Vagina (tissue), 2 donors: Measurements from ENCODE around the gene CDK5RAP3. TPM values are rescaled to one million over a fixed set of nuclear protein-coding genes. Genes with fewer than 3 reads are reported as not detected.

Experiments used
- DNase-seq, 2 donors: peaks; one replicate each; pipeline ENCODE4 v3.0.0-alpha.2; 2017; ENCODE audit errors: extremely low spot score in 2 of 2
- H3K27ac ChIP-seq: fragments of 200-600 bp; sonication (generic); one replicate; pipeline ENCODE4 v1.5.1; 2019
- H3K27me3 ChIP-seq: fragments of 200-600 bp; sonication (generic); one replicate; pipeline ENCODE4 v1.5.1; 2019
- H3K36me3 ChIP-seq, 2 donors: fragments of 200-600 bp; sonication (generic); one replicate each; pipeline ENCODE4 v1.5.1; 2017 to 2019
- H3K4me1 ChIP-seq: fragments of 200-600 bp; sonication (generic); one replicate; pipeline ENCODE4 v1.5.1; 2019
- H3K4me3 ChIP-seq, 2 donors: fragments of 200-600 bp; sonication (generic); 1 replicate in 1 of 2; 2 replicates in 1 of 2; pipeline ENCODE4 v1.5.1; 2016 to 2019
- H3K9me3 ChIP-seq: fragments of 200-600 bp; sonication (generic); one replicate; pipeline ENCODE4 v1.5.1; 2019
- POLR2A ChIP-seq, 2 donors: fragments of 450-650 bp; IDR thresholded peaks; one replicate each; pipeline ENCODE4 v1.6.1; 2017; ENCODE audit warnings: antibody characterized with exemption in 2 of 2, mild to moderate bottlenecking in 2 of 2, moderate library complexity in 2 of 2
- POLR2AphosphoS5 ChIP-seq, 2 donors: sonication (generic); formaldehyde crosslinking; IDR thresholded peaks; one replicate each; pipeline ENCODE4 v1.9.0; 2017; ENCODE audit warnings: antibody characterized with exemption in 2 of 2, mild to moderate bottlenecking in 2 of 2, low read depth in 1 of 2; ENCODE audit not compliant: insufficient read depth in 1 of 2
- intact Hi-C: fragments of 100-400 bp; cut with DNase I; formaldehyde crosslinking; loops from one replicate; pipeline ENCODE4 v1.15.1; 2023
- total RNA-seq: library from RNA; depleted of rRNA; stranded (reverse); fragments of >200 nt; gene quantifications from one replicate; pipeline ENCODE4 v1.2.3, GENCODE V29; 2016
- TF ChIP-seq, protein P1 (sequence below), 3 experiments: fragments of 450-650 bp in 2 of 3; fragments of 200-600 bp in 1 of 3; sonication (generic) in 1 of 3; IDR thresholded peaks; one replicate each; pipeline ENCODE4 v1.5.1; 2017 to 2019; ENCODE audit warnings: antibody characterized with exemption in 3 of 3, mild to moderate bottlenecking in 2 of 3, moderate library complexity in 2 of 3

Gene CDK5RAP3
- total RNA-seq, 1 donor from 2014 or later = 144 TPM

DNA sequence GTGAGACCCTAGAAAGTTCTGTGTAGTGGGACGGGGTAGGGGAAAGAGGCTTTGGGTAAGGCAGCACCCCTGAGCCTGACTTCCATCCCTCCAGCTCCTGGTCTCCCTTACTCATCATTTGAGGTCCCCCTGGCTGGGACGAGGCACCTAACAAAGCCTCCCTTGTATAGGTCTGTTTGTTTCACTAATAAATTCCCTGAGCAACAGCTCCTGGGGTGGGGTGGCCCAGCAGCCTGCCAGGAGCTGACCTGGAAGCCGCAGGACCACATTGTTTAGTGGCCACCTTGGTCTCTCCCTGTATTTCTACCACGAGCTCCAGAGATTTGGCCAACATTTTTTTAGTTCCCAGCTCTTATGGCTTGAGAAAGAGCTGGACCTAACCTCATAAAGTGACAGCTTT, 20.5 kb upstream of the CDK5RAP3 start:
- no peak for DNase-seq
- Histone ChIP-seq H3K9me3 (no peaks in the 10 kb centered on the region), H3K4me1 (peaks cover 15% of the 10 kb centered on the region), H3K27ac (no peak overlapping the region), H3K4me3 (no peak overlapping the region), H3K27me3 (no peaks in the 10 kb centered on the region), H3K36me3 (peaks cover 0 to 4% of the 10 kb centered on the region in 2 donors)
- intact Hi-C loops = no loop called here
- no peak for TF ChIP-seq POLR2AphosphoS5 (IDR thresholded peaks at IDR 0.05; ENCODE audit: insufficient read depth in 1 of 2, low read depth in 1 of 2)
- TF ChIP-seq POLR2A (IDR thresholded peaks at IDR 0.05) = no peak
- TF ChIP-seq, protein P1, sequence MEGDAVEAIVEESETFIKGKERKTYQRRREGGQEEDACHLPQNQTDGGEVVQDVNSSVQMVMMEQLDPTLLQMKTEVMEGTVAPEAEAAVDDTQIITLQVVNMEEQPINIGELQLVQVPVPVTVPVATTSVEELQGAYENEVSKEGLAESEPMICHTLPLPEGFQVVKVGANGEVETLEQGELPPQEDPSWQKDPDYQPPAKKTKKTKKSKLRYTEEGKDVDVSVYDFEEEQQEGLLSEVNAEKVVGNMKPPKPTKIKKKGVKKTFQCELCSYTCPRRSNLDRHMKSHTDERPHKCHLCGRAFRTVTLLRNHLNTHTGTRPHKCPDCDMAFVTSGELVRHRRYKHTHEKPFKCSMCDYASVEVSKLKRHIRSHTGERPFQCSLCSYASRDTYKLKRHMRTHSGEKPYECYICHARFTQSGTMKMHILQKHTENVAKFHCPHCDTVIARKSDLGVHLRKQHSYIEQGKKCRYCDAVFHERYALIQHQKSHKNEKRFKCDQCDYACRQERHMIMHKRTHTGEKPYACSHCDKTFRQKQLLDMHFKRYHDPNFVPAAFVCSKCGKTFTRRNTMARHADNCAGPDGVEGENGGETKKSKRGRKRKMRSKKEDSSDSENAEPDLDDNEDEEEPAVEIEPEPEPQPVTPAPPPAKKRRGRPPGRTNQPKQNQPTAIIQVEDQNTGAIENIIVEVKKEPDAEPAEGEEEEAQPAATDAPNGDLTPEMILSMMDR (IDR thresholded peaks at IDR 0.05) = no peak

DNA sequence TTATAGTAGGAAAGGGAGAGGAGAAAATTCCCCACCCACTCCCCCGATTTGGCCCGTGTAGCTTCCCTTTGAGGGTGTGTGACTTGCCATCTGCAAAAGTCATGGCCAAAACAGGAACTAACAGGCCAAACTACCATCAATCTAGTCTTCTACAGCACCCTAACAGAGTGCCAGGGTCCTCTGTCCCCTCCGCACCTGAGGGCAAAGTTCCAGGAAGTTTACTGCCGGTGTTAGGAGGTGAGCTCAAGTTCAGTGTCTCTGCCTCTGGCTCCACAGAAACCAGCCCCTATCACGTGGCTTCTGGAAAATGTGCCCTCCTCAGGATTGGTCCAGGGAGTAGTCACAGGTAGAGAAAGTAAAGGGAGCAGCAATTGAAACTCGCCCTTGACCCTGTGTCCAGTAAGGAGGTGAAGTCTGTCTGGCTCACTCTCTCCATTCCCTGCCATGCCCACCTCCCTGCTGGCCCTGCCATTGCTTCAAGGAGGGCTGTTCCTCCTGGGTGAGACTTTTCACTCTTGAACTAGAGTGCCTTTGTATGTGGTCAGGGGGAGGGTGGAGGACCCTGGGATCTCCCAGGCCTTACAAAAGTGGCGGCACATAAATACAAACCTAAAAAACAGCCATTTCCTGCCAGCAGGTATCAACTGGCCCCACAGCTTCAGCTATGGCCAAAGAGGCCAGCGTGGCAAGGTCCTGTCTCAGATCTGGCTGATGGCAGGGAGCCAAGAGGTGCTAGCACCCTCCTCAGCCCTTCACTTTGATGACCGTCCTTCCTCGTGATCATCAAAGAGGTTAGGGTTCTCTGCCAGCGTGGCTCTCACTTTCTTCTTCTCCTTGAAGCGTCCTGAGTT, 18.5 kb upstream of the CDK5RAP3 start:
- no peaks in the 10 kb centered on the region for H3K27me3 ChIP-seq
- H3K4me1 ChIP-seq = peaks cover 27% of the 10 kb centered on the region
- no peak overlapping the region for H3K4me3 ChIP-seq
- no peaks in the 10 kb centered on the region for H3K36me3 ChIP-seq
- H3K27ac ChIP-seq = no peak overlapping the region
- DNase-seq = no peak
- intact Hi-C loops = no loop called here
- TF ChIP-seq POLR2A (IDR thresholded peaks at IDR 0.05) (no peak), POLR2AphosphoS5 (IDR thresholded peaks at IDR 0.05; ENCODE audit: insufficient read depth in 1 of 2, low read depth in 1 of 2) (no peak)
- TF ChIP-seq, protein P1 (IDR thresholded peaks at IDR 0.05) = no peak
- no peaks in the 10 kb centered on the region for H3K9me3 ChIP-seq

DNA sequence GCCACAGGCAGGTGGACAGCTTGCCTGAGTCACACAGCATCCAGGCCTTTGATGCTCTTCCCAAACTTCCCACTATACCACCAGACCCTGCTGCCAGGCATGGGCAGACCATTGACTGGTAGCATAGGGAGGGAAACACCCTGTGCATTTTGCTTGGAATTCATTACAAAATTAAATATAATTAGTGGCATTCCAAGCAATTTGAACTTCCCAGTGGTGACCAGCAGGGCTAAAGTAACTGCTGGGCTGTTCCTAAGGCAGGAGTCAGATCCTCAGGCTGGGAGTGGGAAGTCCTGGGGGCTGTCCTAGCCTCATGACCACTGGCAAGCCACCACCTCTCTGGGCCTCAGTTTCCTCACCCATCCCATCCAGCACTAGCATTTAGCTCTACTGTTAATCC, 17.0 kb upstream of the CDK5RAP3 start:
- no peak for TF ChIP-seq POLR2AphosphoS5 (IDR thresholded peaks at IDR 0.05; ENCODE audit: insufficient read depth in 1 of 2, low read depth in 1 of 2)
- TF ChIP-seq POLR2A (IDR thresholded peaks at IDR 0.05) = no peak
- DNase-seq = no peak
- Histone ChIP-seq H3K36me3 (no peaks in the 10 kb centered on the region), H3K9me3 (no peaks in the 10 kb centered on the region), H3K27ac (no peak overlapping the region), H3K4me1 (peaks cover 24% of the 10 kb centered on the region), H3K4me3 (no peak overlapping the region), H3K27me3 (no peaks in the 10 kb centered on the region)
- intact Hi-C loops = no loop called here

DNA sequence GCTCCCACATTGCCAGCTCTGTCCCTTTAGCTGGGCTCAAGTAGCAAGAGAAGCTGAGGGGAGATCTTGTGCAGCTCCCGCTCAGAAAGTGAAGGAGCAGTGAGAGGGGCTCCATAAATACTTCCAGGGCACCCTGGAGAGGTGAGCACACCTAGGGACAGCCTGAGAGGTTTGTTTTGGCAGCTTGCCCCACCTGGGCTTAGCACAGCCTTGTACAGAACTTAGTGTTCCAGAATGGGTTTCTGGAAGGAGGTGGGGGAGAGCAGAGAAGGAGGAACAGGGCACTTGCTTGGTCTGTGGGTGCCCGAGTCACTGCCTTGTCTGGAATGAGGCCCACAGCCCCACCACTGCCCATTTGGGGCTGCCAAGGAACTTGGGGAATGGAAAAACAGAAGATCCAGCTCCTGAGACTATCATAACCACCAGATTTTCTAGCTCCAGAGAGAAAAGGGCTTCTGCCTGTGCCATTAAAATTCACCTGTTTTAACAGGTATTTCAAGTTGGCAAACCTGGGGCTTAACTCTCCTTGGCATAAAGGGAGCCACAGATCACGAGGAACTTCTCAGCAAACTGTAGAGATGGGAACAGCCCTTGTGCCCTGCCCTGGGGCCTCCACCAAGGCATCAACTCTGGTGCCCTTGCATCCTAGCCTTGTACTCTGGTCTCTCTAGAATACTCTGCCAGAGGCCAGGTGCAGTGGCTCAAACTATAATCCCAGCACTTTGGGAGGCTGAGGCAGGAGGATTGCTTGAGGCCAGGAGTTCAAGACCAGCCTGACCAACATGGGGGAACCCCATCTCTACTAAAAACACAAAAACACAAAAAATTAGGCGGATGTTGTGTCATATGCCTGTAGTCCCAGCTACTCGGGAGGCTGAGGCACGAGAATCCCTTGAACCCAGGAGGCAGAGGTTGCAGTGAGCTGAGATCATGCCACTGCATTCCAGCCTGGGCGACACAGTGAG, 15.1 kb upstream of the CDK5RAP3 start:
- TF ChIP-seq POLR2A (IDR thresholded peaks at IDR 0.05) (no peak), POLR2AphosphoS5 (IDR thresholded peaks at IDR 0.05; ENCODE audit: insufficient read depth in 1 of 2, low read depth in 1 of 2) (no peak)
- TF ChIP-seq, protein P1 (IDR thresholded peaks at IDR 0.05) = no peak
- no peak overlapping the region for H3K4me3 ChIP-seq
- no peaks in the 10 kb centered on the region for H3K9me3 ChIP-seq
- no peak overlapping the region for H3K27ac ChIP-seq
- H3K27me3 ChIP-seq = no peaks in the 10 kb centered on the region
- H3K4me1 ChIP-seq = peaks cover 12% of the 10 kb centered on the region
- DNase-seq = no peak
- intact Hi-C loops = no loop called here
- H3K36me3 ChIP-seq = no peaks in the 10 kb centered on the region

GRCh38 chr17:47956791-47957590, 13.9 kb upstream of the CDK5RAP3 start:
- H3K27me3 ChIP-seq = no peaks in the 10 kb centered on the region
- DNase-seq = no peak
- no peaks in the 10 kb centered on the region for H3K9me3 ChIP-seq
- intact Hi-C loops = no loop called here
- TF ChIP-seq POLR2A (IDR thresholded peaks at IDR 0.05) (no peak), POLR2AphosphoS5 (IDR thresholded peaks at IDR 0.05; ENCODE audit: insufficient read depth in 1 of 2, low read depth in 1 of 2) (no peak)
- TF ChIP-seq, protein P1 (IDR thresholded peaks at IDR 0.05) = no peak
- H3K36me3 ChIP-seq = no peaks in the 10 kb centered on the region
- no peak overlapping the region for H3K27ac ChIP-seq
- no peak overlapping the region for H3K4me3 ChIP-seq
- peaks cover 12% of the 10 kb centered on the region for H3K4me1 ChIP-seq
